ENCODE data around the gene SLC8A1.

GRCh38 chr2:40200366-40200915, 251.4 kb downstream of the SLC8A1 start:
- TF ChIP-seq CTCF (IDR thresholded peaks at IDR 0.05) (no peak), POLR2A (IDR thresholded peaks at IDR 0.05) (no peak)

Data from adrenal gland (tissue), 5 donors.